GM04503 (cell line): Measurements from ENCODE around the gene GNL3.
"Not testable (repeated sequence)": the region's sequence is repeated elsewhere in the genome, so short reads cannot be mapped to it uniquely, and the experiment has no call there.

Experiments
- DNase-seq: peaks from one replicate; pipeline ENCODE4 v3.0.0-alpha.2; 2012; ENCODE audit warnings: low read depth

The GNL3 gene

DNA sequence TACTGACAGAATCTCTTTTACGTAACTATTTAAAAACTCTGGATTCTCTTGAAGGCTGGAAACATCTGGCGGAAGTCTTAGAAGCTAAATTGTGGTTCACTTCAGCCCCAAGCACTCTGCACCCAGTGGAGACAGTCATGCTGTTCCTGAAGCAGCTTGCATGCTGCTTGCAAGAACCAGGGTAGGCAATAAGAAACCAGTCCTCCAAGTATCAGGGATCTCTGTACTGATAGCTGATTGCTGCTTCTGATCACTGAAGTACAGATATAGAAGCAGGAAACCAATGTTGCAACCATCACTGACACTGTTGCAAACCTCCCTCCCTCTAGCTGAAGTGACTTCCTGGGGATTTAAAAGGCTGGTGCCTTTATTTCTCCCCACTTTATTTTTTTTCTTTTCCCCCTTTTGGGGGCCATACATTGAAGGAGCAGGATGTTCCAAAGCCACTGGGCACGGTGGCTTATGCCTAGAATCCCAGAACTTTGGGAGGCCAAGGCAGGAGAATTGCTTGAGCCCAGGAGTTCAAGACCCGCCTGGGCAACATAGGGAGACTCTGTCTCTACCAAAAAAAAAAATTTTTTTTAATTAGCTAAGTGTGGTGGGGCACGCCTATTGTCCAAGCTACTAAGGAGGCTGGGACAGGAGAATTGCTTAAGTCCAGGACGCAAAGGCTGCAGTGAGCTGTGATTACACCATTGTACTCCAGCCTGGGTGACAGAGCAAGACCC, 35.3 kb downstream of the GNL3 start:
- DNase-seq, result no peak

DNA sequence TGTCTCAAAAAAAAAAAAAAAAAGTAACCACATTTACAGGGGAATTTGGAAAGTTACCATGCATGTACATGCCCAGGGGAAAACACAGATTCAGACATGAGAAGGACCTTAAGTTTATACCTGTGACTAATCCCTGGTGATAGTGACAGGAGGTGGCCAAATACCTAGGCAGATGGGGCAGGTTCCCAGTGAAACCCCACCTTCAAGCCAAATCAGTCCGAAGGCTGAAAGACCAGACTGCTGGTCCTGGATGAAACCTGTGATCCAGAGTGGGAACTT, 35.8 kb downstream of the GNL3 start:
- DNase-seq, result no peak

DNA sequence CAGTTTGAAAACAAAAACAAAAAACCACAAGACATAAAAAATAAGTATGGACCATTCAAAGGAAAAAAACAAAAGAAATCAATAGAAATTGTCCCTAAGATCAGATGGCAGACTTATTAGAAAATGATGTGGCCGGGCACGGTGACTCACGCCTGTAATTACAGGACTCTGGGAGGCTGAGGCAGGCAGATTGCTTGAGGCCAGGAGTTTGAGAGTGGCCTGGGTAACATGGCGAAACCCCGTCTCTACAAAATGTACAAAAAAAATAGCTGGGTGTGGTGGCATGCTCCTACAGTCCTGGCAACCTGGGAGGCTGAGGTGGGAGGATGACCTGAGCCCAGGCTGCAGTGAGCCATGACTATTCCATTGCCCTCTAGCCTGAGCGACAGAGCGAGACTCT, 36.7 kb downstream of the GNL3 start:
- no peak for DNase-seq

DNA sequence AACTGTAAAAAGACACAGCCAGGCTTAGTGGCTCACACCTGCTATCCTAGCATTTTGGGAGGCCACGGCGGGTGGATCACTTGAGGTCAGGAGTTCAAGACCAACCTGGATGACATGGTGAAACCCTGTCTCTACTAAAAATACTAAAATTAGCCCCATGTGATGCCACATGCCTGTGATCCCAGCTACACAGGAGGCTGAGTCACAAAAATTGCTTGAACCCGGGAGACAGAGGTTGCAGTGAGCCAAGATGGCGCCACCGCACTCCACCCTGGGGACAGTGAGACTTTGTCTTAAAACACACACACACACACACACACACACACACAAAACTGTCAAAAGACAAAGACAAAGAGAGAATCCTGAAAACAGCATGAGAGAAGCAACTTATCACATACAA, 38.1 kb downstream of the GNL3 start:
- no peak for DNase-seq

DNA sequence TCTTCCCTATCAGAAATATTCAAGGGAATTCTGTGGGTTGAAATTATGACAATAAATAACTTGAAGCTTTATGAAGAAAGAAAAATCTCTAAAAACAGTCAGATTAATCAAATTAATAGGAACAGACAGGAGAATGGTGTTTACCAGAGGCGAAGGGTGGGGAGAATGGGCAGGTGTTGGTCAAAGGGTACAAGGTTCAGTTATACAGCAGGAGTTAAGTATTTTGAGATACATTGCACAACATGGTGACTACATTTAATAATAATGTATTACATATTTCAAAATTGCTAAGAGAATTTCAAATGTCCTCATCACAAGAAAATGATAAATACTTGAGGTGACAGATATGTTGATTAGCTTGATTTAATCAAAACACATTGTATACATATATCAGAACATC, 38.7 kb downstream of the GNL3 start:
- no peak for DNase-seq

DNA sequence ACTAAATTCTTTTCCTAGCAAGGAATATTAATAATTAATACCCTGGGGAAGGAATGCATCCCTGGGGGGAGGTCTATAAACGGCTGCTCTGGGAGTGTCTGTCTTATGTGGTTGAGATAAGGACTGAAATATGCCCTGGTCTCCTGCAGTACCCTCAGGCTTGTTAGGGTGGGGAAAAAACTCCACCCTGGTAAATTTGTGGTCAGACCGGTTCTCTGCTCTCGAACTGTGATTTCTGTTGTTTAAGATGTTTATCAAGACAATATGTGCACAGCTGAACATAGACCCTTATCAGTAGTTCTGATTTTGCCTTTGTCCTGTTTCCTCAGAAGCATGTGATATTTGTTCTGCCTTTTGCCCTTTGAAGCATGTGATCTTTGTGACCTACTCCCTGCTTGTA, 42.9 kb downstream of the GNL3 start:
- DNase-seq, result not testable (repeated sequence)

DNA sequence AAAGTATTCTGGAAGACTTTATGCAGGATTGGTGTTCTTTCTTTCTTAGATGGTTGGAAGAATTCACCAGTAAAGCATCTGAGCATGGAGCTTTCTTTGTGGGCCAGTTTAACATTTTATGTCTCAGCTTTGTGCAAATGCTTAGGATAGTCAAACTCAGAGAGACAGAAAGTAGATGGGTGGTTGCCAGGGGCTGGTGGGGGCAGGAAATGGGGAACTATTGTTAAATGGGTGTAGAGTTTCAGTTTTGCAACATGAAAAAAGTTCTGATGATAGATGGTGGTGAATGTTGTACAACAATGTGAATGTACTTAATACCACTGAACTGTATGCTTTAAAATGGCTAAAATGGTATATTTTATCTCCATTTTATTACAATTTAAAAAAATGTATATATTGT, 44.8 kb downstream of the GNL3 start:
- DNase-seq, result no peak

DNA sequence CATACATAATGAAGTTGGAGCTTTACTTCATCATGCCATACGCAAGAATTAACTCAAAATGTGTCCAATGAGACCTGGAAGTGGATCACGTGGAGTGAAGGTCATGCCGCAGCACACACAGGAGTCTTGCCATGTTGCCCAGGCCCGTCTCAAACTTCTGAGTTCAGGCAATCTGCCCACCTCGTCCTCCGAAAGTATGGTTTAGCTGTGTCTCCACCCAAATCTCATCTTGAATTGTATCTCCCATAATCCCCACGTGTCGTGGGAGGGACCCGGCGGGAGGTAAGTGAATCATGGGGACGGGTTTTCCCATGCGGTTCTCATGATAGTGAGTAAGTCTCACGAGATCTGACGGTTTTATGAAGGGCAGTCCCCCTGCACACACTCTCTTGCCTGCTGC, 45.8 kb downstream of the GNL3 start:
- DNase-seq, result no peak

DNA sequence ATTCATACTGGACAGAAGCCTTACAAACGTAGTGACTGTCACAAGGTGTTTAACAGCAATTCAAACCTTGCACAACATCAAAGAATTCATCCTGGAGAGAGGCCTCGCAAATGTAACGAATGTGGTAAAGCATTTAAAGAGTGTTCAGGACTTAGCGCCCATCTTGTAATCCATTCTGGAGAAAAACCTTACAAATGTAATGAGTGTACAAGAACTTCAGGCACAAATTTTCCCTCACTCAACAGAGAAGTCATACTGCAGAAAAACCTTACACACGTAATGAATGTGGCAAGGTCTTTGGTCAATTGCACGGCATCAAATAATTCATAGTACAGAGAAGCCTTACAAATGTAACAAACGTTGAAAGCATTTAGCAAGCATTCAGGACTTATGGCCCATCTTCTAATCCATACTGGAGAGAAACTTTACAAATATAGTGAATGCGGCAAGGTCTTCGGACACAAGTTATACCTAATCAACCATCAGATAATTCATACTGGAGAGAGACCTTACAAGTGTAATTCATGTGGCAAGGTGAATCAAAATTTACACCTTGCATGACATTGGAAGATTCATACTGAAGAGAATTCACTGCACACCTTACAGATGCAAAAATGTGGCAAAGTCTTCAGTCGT, 47.5 kb downstream of the GNL3 start:
- DNase-seq, result no peak

DNA sequence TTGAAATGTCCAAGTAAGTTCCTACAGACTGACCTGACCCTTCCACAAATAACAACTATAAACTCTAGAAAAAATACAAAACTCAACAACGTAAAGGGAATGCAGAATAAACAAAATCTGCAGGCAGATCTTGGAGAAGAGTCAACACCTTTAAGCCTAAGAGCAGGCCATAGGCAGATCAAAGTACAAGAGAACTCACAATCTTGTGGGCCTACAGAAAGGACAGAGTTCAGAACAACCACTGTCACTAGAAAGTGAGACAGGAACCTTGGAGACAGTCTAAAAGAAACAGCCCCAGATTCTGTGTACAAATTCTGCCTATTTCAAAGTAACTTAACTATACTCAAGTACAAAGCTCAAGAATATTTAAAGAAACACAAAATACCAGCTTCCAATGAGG, 53.9 kb downstream of the GNL3 start:
- no peak for DNase-seq

DNA sequence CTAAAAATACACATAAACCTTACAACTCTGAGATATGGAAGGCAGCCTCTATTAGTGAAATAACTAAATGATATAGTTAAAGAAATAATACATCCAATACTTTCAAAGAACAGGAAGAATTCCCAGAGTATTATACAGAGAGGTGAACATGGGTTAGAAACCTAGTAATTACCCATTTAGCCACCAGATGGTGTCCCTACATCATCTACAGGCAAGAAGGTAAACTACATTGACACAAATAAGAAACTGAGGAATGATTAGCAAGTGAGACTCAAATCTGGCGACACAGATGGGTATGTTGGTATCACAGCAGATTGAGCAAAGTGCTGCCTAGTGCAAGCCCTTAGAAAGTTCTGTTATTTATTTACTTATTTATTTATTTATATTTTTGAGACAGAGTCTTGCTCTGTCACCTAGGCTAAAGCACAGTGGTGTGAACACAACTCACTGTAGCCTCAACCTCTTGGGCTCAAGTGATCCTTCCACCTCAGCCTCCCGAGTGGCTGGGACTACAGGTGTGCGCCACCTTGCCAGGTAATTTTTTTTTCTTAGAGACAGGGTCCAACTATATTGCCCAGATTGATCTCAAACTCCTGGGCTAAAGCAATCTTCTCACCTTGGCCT, 56.7 kb downstream of the GNL3 start:
- no peak for DNase-seq

DNA sequence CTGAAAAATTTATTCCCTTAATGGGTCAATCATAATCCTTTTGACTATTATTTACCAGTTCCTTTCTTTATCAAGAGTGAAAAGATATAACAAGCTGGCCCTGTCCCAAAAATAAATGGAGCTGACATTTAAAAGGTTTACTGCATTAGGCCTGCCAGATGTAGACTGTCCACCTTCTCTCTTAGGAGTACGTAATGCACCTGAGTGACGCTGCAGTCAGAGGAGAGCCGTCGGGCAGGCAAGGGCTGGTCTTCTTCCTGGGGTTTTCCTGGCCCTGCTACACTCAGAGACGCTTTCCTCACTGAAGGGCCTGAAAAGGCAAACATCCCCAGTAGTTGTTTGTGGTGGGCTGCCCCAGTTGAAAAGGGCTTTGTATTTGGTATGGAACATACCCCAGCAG, 57.3 kb downstream of the GNL3 start:
- DNase-seq, result no peak

DNA sequence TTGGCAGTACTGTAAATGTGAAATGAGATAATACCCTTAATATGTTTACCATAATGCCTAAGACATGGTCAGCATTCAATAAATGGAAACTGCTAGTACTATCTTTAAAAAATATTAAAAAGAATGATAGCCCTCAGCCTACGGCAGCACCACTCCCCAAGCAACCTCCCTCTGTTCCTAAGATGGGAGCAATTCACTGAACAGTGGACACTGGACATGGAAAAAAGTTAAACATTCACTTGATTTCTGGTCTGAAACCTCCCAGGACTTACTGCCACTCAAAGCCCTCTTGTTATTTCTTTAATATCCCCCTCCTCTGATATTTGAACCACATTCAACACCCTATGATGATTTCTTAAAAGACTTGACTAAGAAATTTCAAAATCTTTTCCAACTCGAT, 57.9 kb downstream of the GNL3 start:
- DNase-seq, result no peak
